C4-2B (cell line): Measurements from ENCODE around the gene SERPINA9.
"Not testable (repeated sequence)": the region's sequence is repeated elsewhere in the genome, so short reads cannot be mapped to it uniquely, and the experiment has no call there.

ENCODE experiments used
- H3K27ac ChIP-seq: fragments of 450-650 bp; 2 replicates; pipeline ENCODE4 v1.5.1; 2017
- ZFX ChIP-seq: fragments of 450-650 bp; IDR thresholded peaks from 2 replicates; pipeline ENCODE4 v1.6.1; 2017
- TF ChIP-seq, protein P1 (sequence below): fragments of 450-650 bp; conservative IDR thresholded peaks from 2 replicates; pipeline ENCODE4 v1.5.1; 2017; ENCODE audit warnings: mild to moderate bottlenecking

The SERPINA9 gene

DNA sequence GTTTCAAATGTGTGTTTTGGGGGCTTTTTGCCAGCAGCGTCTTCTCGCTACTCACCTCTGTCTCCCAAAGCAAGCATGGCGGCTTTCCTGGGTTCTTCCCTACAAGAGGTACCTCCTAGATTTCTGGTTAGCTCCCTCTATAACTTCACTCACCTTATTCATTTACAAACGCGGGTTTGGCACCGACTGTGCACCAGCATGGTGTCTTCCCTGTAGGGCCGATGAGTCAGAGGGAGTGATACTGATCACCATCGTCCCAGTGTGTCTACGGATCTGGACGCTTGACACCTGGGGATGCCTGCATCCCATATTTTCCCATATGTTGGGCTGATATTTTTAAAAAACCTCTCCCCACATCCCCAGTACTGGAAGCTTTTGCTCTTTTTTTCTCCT lies 41.2 kb upstream of the SERPINA9 start:
- TF ChIP-seq, protein P1, sequence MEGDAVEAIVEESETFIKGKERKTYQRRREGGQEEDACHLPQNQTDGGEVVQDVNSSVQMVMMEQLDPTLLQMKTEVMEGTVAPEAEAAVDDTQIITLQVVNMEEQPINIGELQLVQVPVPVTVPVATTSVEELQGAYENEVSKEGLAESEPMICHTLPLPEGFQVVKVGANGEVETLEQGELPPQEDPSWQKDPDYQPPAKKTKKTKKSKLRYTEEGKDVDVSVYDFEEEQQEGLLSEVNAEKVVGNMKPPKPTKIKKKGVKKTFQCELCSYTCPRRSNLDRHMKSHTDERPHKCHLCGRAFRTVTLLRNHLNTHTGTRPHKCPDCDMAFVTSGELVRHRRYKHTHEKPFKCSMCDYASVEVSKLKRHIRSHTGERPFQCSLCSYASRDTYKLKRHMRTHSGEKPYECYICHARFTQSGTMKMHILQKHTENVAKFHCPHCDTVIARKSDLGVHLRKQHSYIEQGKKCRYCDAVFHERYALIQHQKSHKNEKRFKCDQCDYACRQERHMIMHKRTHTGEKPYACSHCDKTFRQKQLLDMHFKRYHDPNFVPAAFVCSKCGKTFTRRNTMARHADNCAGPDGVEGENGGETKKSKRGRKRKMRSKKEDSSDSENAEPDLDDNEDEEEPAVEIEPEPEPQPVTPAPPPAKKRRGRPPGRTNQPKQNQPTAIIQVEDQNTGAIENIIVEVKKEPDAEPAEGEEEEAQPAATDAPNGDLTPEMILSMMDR = no peak
- TF ChIP-seq ZFX = no peak
- H3K27ac ChIP-seq = no peak overlapping the region

DNA sequence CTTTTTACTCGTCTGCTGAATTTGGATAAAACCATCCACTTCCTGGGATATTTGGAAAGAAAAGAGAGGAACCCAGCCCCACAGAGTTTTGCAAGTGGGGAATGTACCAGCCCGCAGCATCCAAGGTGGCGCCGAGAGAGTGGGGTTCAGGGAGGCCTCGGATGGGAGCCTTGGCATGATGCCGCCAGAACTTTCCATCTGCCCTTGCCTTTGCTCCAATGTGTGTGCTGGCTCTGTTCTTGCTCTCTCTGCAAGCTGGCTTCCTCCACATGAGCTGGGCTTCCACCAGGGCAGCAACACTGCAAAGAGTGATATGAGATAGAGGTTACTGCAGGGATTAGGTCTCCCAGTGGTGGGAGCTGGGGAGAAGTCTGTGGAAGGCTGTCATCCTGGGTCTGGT lies 39.9 kb upstream of the SERPINA9 start:
- TF ChIP-seq, protein P1 = no peak
- TF ChIP-seq ZFX = no peak
- no peak overlapping the region for H3K27ac ChIP-seq

DNA sequence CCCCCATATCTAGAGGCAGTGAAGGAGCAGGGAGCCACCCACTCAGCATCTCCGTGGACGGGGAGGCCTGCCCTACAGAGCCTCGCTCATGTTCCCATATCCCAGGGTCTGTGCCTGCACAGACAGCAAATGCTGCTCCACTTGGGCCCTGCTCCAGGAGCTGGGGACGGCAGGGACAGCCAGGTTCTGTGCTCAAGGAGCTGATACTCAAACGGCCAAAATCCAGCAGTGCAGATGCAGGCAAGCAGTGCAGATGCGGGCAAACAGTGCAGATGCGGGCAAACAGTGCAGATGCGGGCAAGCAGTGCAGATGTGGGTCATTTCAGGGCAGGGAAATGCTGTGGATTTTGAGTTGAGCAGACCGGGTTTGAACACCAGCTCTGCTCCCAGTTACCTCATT lies 39.4 kb upstream of the SERPINA9 start:
- TF ChIP-seq, protein P1 = no peak
- no peak overlapping the region for H3K27ac ChIP-seq

DNA sequence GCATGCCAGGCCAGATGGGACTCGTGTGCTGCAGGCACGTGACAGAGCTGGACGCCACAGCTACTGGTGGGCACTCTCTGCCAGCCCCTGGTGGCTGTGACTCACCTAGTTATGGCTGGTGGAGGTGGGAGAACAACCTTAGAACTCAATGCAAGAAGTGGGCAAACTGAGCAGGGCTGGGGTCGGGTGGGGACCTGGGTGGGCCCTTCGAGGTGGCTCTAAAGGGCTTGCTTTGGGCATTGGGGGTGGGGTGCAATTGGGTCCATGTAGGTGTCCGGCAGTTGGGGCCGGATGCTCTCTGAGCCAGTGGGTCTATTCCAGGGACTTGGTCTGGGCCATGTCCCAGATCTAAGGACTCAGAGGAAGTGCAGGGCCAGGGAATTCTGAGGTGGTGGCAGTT lies 38.4 kb upstream of the SERPINA9 start:
- no peak overlapping the region for H3K27ac ChIP-seq
- TF ChIP-seq ZFX = no peak
- TF ChIP-seq, protein P1 = no peak

DNA sequence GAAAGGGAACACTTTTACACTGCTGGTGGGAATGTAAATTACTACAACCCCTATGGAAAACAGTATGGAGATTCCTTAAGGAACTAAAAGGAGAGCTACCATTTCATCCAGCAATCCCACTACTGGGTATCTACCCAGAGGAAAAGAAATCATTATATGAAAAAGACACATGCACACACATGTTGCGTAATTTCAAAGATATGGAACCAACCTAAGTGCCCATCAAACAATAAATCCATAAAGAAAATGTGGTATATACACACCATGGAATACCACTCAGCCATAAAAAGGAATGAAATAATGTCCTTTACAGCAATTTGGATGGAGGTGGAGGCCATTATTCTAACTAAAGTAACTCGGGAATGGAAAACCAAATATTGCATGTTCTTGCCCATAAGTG lies 34.5 kb upstream of the SERPINA9 start:
- not testable (repeated sequence) for H3K27ac ChIP-seq

DNA sequence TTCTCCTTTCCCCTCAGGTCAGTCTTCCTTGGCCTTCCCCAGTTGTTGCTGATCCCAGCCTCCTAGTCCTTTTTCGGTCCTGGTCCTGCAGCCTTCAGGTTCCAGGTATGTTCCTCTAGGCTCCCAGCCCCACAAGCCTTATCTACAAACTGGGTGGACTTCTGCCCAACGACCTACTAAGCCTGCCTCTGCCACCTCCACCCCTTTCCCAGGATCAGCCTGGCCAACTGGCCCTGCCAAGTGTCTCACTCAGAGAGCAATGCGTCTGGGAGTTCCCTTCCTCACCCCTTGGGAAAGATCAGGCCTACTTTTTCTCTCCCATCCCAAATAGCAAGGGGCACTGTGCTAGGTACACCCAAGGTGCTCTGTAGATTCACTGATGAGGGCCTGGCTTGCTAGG lies 33.4 kb upstream of the SERPINA9 start, which contains the start of gene SERPINA12:
Gene SERPINA12 (minus strand): TSS at position 114 of the 400 bp plus-strand sequence. CDS start 11,072 bp downstream, outside the sequence.
- no peak for TF ChIP-seq ZFX
- TF ChIP-seq, protein P1 = no peak
- H3K27ac ChIP-seq = no peak within 1 kb of the TSS

DNA sequence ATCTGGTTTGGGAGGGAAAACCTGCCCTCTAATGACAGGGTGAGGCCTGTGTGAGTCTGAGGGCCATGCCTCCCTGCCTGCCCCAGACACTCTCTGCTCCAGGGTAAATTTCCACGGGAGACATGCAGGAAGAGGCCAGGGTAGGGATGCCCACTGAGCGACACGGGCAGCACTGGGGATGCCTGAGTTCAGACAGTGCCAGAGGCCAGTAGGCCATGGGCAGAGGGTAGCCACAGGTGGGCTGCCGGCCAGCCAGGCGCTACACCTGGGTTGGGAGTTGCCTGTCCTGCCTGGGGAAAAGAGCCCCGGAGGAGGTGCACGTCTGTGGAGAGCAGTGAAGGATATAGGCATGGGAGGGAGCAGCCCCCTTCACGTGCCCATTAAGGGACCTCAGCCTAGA lies 29.6 kb upstream of the SERPINA9 start:
- TF ChIP-seq, protein P1 = no peak
- no peak for TF ChIP-seq ZFX
- H3K27ac ChIP-seq = no peak overlapping the region

DNA sequence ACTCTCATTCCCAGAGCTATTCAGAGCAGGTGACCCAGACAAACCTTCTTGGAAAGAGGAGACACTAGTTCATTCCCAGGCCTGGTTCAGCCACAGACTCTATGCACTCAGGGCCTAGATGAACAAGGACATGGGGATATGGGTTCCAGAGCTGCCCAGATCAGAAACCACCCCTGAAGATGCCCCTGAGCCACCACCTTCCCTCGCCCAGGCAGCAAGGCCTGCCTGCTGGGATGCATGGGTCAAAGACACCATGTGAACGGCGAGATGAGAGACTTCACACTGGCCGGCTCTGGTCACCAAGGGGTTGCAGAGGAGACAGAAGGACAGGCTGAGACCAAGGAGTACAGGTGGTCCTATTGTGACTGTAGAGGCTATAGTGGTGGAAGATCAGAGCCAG lies 29.2 kb upstream of the SERPINA9 start:
- H3K27ac ChIP-seq = no peak overlapping the region
- TF ChIP-seq, protein P1 = no peak
- no peak for TF ChIP-seq ZFX
